Astrocyte (in vitro differentiated cells and primary cell): ENCODE results near the gene CD34. TPM values are rescaled to one million over a fixed set of nuclear protein-coding genes. Genes with fewer than 3 reads are reported as not detected.

Experiments used
- DNase-seq: peaks from one replicate; pipeline ENCODE4 v3.0.0-alpha.2; 2010; ENCODE audit warnings: low read depth
- FAIRE-seq: peaks from 2 replicates; lab custom pipeline; 2011; peaks lifted over from hg19 to GRCh38; lab: Jason Lieb, UNC
- H2AFZ ChIP-seq: 2 replicates; pipeline ENCODE4 v1.6.0; 2012; ENCODE audit warnings: low read depth, low read length, inconsistent platforms
- H3K27ac ChIP-seq: 2 replicates; pipeline ENCODE4 v1.5.1; 2011; ENCODE audit warnings: low read depth, low read length, inconsistent platforms
- H3K27me3 ChIP-seq: 2 replicates; pipeline ENCODE4 v1.6.0; 2011; ENCODE audit warnings: low read length, inconsistent platforms; ENCODE audit not compliant: insufficient read depth
- H3K36me3 ChIP-seq: 2 replicates; pipeline ENCODE4 v1.5.1; 2011; ENCODE audit warnings: low read length, inconsistent platforms; ENCODE audit not compliant: insufficient read depth
- H3K4me1 ChIP-seq: 2 replicates; pipeline ENCODE4 v1.5.1; 2011; ENCODE audit warnings: low read length, inconsistent platforms; ENCODE audit not compliant: insufficient read depth
- H3K4me2 ChIP-seq: 2 replicates; pipeline ENCODE4 v1.6.0; 2012; ENCODE audit warnings: low read length, inconsistent platforms
- H3K4me3 ChIP-seq: 2 replicates; pipeline ENCODE4 v1.5.1; 2011; ENCODE audit warnings: low read depth, mild to moderate bottlenecking, low read length, inconsistent platforms; ENCODE audit not compliant: insufficient read depth
- H3K79me2 ChIP-seq: 2 replicates; pipeline ENCODE4 v1.6.0; 2012; ENCODE audit warnings: mild to moderate bottlenecking, low read length, inconsistent platforms; ENCODE audit not compliant: insufficient read depth
- H3K9ac ChIP-seq: 2 replicates; pipeline ENCODE4 v1.6.0; 2012; ENCODE audit warnings: mild to moderate bottlenecking, low read length, inconsistent platforms
- H3K9me3 ChIP-seq: 2 replicates; pipeline ENCODE4 v1.5.1; 2012; ENCODE audit warnings: low read depth, mild to moderate bottlenecking, low read length, inconsistent platforms; ENCODE audit not compliant: insufficient read depth
- H4K20me1 ChIP-seq: 2 replicates; pipeline ENCODE4 v1.6.0; 2012; ENCODE audit warnings: low read length, inconsistent platforms; ENCODE audit not compliant: insufficient read depth
- H3K27ac Mint-ChIP-seq: one replicate; pipeline ENCODE4 v1.8.0; 2021; ENCODE audit warnings: mild to moderate bottlenecking, mixed read lengths; ENCODE audit not compliant: unreplicated experiment
- H3K27me3 Mint-ChIP-seq: one replicate; pipeline ENCODE4 v1.8.0; 2021; ENCODE audit warnings: low read depth, mixed read lengths; ENCODE audit not compliant: unreplicated experiment
- H3K36me3 Mint-ChIP-seq: one replicate; pipeline ENCODE4 v1.8.0; 2021; ENCODE audit warnings: low read depth, mixed read lengths; ENCODE audit not compliant: unreplicated experiment
- H3K4me1 Mint-ChIP-seq: one replicate; pipeline ENCODE4 v1.8.0; 2021; ENCODE audit warnings: low read depth, mixed read lengths; ENCODE audit not compliant: unreplicated experiment
- H3K4me3 Mint-ChIP-seq: one replicate; pipeline ENCODE4 v1.8.0; 2021; ENCODE audit warnings: mild to moderate bottlenecking, moderate library complexity, mixed read lengths; ENCODE audit not compliant: unreplicated experiment
- H3K9me3 Mint-ChIP-seq: one replicate; pipeline ENCODE4 v1.8.0; 2021; ENCODE audit warnings: mild to moderate bottlenecking, mixed read lengths; ENCODE audit not compliant: unreplicated experiment
- CTCF ChIP-seq: IDR thresholded peaks from 2 replicates; pipeline ENCODE4 v1.5.1; 2011; ENCODE audit warnings: low read depth, mild to moderate bottlenecking, inconsistent platforms, low read length, moderate library complexity; ENCODE audit not compliant: insufficient read depth
- EZH2 ChIP-seq: IDR thresholded peaks from 2 replicates; pipeline ENCODE4 v1.6.1; 2012; ENCODE audit warnings: mild to moderate bottlenecking, low read length, inconsistent platforms; ENCODE audit not compliant: insufficient read depth
- total RNA-seq: library from RNA; stranded (reverse); gene quantifications from 2 replicates; pipeline ENCODE4 v1.2.1, GENCODE V29; 2021

The CD34 gene
- total RNA-seq, 1 donor from 2014 or later, result 0.45 TPM

- no peak overlapping the region for H3K27ac ChIP-seq
- H3K27ac Mint-ChIP-seq, result no peak overlapping the region
- H3K4me3 ChIP-seq, result no peak overlapping the region
- no peaks in the 10 kb centered on the region for H3K36me3 ChIP-seq
- no peaks in the 10 kb centered on the region for H3K9me3 ChIP-seq
- H4K20me1 ChIP-seq, result no peaks in the 10 kb centered on the region
- H3K9ac ChIP-seq, result no peak overlapping the region
- no peak for TF ChIP-seq EZH2
- TF ChIP-seq CTCF, result no peak
- no peaks in the 10 kb centered on the region for H3K4me1 ChIP-seq
- H3K9me3 Mint-ChIP-seq, result peaks cover 4% of the 10 kb centered on the region
- no peaks in the 10 kb centered on the region for H3K27me3 ChIP-seq
- no peak overlapping the region for H3K4me3 Mint-ChIP-seq
- DNase-seq (no peak), FAIRE-seq (no peak)
- H3K4me1 Mint-ChIP-seq, result no peaks in the 10 kb centered on the region
- no peaks in the 10 kb centered on the region for H3K79me2 ChIP-seq
- H2AFZ ChIP-seq, result peak overlapping the region; percentile 0
- H3K36me3 Mint-ChIP-seq, result peaks cover 8% of the 10 kb centered on the region
- peaks cover 5% of the 10 kb centered on the region for H3K27me3 Mint-ChIP-seq
- no peak overlapping the region for H3K4me2 ChIP-seq
These were observed 73.3 kb downstream of the CD34 start for GRCh38 chr1:207837673-207838072.

- peaks cover 8% of the 10 kb centered on the region for H3K36me3 Mint-ChIP-seq
- Histone ChIP-seq H3K4me2 (no peak overlapping the region), H3K27me3 (no peaks in the 10 kb centered on the region), H3K4me1 (no peaks in the 10 kb centered on the region), H3K9me3 (no peaks in the 10 kb centered on the region), H3K9ac (no peak overlapping the region), H4K20me1 (no peaks in the 10 kb centered on the region), H3K27ac (no peak overlapping the region), H3K79me2 (no peaks in the 10 kb centered on the region), H3K4me3 (no peak overlapping the region), H2AFZ (no peak overlapping the region), H3K36me3 (no peaks in the 10 kb centered on the region)
- H3K27ac Mint-ChIP-seq, result no peak overlapping the region
- peaks cover 5% of the 10 kb centered on the region for H3K27me3 Mint-ChIP-seq
- H3K4me3 Mint-ChIP-seq, result no peak overlapping the region
- DNase-seq, result no peak
- H3K9me3 Mint-ChIP-seq, result peaks cover 4% of the 10 kb centered on the region
- FAIRE-seq, result no peak
- TF ChIP-seq EZH2, result no peak
- no peak for TF ChIP-seq CTCF
- no peaks in the 10 kb centered on the region for H3K4me1 Mint-ChIP-seq
These were observed 74.2 kb downstream of the CD34 start for GRCh38 chr1:207836591-207837347.

GRCh38 chr1:207835958-207836357 lies 75.0 kb downstream of the CD34 start:
- H3K27ac Mint-ChIP-seq, result no peak overlapping the region
- Histone ChIP-seq H3K9ac (no peak overlapping the region), H3K27me3 (no peaks in the 10 kb centered on the region), H3K79me2 (no peaks in the 10 kb centered on the region), H3K27ac (no peak overlapping the region), H4K20me1 (no peaks in the 10 kb centered on the region), H3K4me1 (no peaks in the 10 kb centered on the region), H3K9me3 (no peaks in the 10 kb centered on the region), H3K36me3 (no peaks in the 10 kb centered on the region), H2AFZ (no peak overlapping the region), H3K4me2 (no peak overlapping the region), H3K4me3 (no peak overlapping the region)
- H3K9me3 Mint-ChIP-seq, result peaks cover 4% of the 10 kb centered on the region
- peaks cover 7% of the 10 kb centered on the region for H3K27me3 Mint-ChIP-seq
- no peak for FAIRE-seq
- no peak for DNase-seq
- H3K36me3 Mint-ChIP-seq, result peaks cover 8% of the 10 kb centered on the region
- TF ChIP-seq CTCF, result no peak
- H3K4me1 Mint-ChIP-seq, result no peaks in the 10 kb centered on the region
- no peak overlapping the region for H3K4me3 Mint-ChIP-seq
